Activated CD4-positive, alpha-beta memory T cell treated with anti-CD3 and anti-CD28 coated beads, Interleukin-2, amount 10 ng/mL, durations not matched to agents 7 days and 5 days (primary cell): ENCODE measurements around the gene CPSF6. TPM values are rescaled to one million over a fixed set of nuclear protein-coding genes. Genes with fewer than 3 reads are reported as not detected.

Experiments
- CTCF ChIA-PET: fragments of 350-600 bp; sonication (Branson Sonifier 250); formaldehyde crosslinking; loops from one replicate; lab custom pipeline; 2021; ENCODE audit warnings: antibody characterized with exemption, inconsistent platforms; lab: Charles Lee
- POLR2A ChIA-PET: fragments of 350-600 bp; sonication (Branson Sonifier 250); formaldehyde crosslinking; loops from one replicate; lab custom pipeline; 2021; ENCODE audit warnings: antibody characterized with exemption; lab: Charles Lee
- DNase-seq: peaks from one replicate; pipeline ENCODE4 v3.0.0-alpha.2; 2020
- H3K27ac Mint-ChIP-seq: one replicate; pipeline ENCODE4 v1.8.0; 2021; ENCODE audit warnings: mild to moderate bottlenecking, mixed read lengths
- H3K27me3 Mint-ChIP-seq: one replicate; pipeline ENCODE4 v1.8.0; 2021; ENCODE audit warnings: mixed read lengths
- H3K36me3 Mint-ChIP-seq: one replicate; pipeline ENCODE4 v1.8.0; 2021; ENCODE audit warnings: low read depth, mixed read lengths
- H3K4me1 Mint-ChIP-seq: one replicate; pipeline ENCODE4 v1.8.0; 2021; ENCODE audit warnings: mixed read lengths
- H3K4me3 Mint-ChIP-seq: one replicate; pipeline ENCODE4 v1.8.0; 2021; ENCODE audit warnings: mild to moderate bottlenecking, mixed read lengths
- H3K9me3 Mint-ChIP-seq: one replicate; pipeline ENCODE4 v1.8.0; 2021; ENCODE audit warnings: mixed read lengths
- total RNA-seq, 2 experiments: library from RNA; stranded (reverse); gene quantifications; one replicate each; pipeline ENCODE4 v1.2.3, GENCODE V29; 2021

The CPSF6 gene
- total RNA-seq, 2 experiments from 2014 or later = 89.9 to 91.6 TPM

DNA sequence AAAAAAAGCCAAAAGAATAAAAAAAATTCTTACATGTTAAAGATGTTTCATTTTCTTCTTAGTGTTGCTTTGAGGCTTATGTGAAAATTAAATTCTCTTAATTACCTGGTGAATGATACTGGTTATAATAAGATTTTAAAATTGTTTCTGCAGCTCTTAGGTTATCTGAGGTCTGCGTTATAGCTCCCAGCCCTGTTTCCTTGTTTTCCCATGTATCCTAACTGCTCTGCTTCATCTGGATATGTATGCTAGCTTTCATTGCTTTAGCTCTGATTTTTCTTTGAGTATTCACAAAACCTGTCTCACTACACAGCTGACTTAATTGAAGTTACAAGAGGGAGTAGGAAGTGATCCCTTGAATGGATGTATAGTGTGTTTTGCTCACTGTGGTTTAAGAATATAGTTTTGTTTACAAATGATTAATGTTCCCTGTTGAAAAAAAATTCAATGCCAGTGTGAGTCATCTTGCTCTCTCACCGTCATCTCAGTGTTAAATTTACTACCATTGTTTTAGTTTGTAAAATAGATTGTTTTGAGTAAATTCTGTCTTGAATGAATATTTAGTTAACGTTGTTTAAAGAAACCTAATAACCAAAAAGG lies 26.8 kb downstream of the CPSF6 start:
- peaks cover 54% of the 10 kb centered on the region for H3K36me3 Mint-ChIP-seq
- peak overlapping the region; percentile 22 for H3K27ac Mint-ChIP-seq
- no peak for DNase-seq
- no peaks in the 10 kb centered on the region for H3K9me3 Mint-ChIP-seq
- H3K4me3 Mint-ChIP-seq = no peak overlapping the region
- ChIA-PET CTCF (interaction anchor here (1.2 to 1.7 kb wide), 2 partner anchors 109 to 111 kb away, joined by 5 to 8 read pairs; no protein-coding TSS in a partner anchor), POLR2A (interaction anchor here (1.0 to 1.1 kb wide), 2 partner anchors 11 to 65 kb away, joined by 3 to 4 read pairs; no protein-coding TSS in a partner anchor)
- no peaks in the 10 kb centered on the region for H3K27me3 Mint-ChIP-seq
- H3K4me1 Mint-ChIP-seq = peaks cover 6% of the 10 kb centered on the region

DNA sequence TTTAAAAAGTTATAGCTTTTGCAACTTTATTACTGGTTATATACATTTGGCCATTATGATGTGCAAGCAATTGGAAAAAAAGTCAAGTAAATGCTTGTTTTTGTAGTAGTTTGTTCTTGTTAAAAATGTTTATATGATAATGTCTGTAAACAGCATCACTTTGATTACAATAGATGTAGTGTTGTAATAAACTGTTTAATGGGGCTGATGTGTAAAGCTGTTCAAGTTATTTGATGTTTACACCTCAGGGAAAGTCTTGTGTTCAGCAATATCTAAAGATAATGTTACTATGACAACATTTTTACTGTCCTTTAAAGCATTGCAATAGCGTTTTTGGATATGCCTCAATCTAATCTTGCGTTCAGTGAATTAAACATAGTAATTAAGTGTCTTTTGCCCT lies 30.4 kb downstream of the CPSF6 start:
- Mint-ChIP-seq H3K4me1 (peaks cover 14% of the 10 kb centered on the region), H3K36me3 (peaks cover 40% of the 10 kb centered on the region), H3K9me3 (no peaks in the 10 kb centered on the region), H3K4me3 (no peak overlapping the region), H3K27ac (no peak overlapping the region), H3K27me3 (no peaks in the 10 kb centered on the region)
- ChIA-PET POLR2A (no interaction called here), CTCF (no interaction called here)
- no peak for DNase-seq

DNA sequence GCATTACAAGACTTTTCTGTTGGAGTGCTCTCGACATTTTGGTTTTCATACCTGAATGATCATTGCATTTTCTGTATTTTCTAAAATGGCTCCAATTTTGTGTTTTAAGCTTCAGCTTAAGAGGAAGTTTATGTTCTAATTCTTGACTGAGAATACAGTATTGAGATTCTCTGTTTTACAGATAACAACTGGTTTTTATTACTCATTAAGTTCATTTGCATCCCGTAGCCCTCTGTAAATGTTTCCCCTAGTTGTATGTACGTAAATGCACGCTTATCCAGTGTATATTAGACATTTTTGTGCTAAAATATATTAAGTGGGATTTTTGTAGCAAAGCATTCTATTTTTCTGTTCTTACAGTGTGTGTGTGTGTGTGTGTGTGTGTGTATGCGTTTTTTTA lies 33.1 kb downstream of the CPSF6 start:
- Mint-ChIP-seq H3K36me3 (peaks cover 23% of the 10 kb centered on the region), H3K4me3 (no peak overlapping the region), H3K27me3 (no peaks in the 10 kb centered on the region), H3K9me3 (no peaks in the 10 kb centered on the region), H3K27ac (no peak overlapping the region), H3K4me1 (peaks cover 21% of the 10 kb centered on the region)
- ChIA-PET CTCF (interaction anchor here (0.6 kb wide), 1 partner anchor 117 kb away, joined by 3 read pairs; no protein-coding TSS in a partner anchor), POLR2A (no interaction called here)
- DNase-seq = no peak

GRCh38 chr12:69274861-69275260 lies 35.5 kb downstream of the CPSF6 start:
- H3K36me3 Mint-ChIP-seq = peaks cover 19% of the 10 kb centered on the region
- no peak overlapping the region for H3K4me3 Mint-ChIP-seq
- no peaks in the 10 kb centered on the region for H3K27me3 Mint-ChIP-seq
- H3K4me1 Mint-ChIP-seq = peaks cover 21% of the 10 kb centered on the region
- no peaks in the 10 kb centered on the region for H3K9me3 Mint-ChIP-seq
- CTCF ChIA-PET = interaction anchor here (1.3 to 2.2 kb wide), 3 partner anchors 16 to 120 kb away, joined by 4 to 8 read pairs (median 7); no protein-coding TSS in a partner anchor
- no peak for DNase-seq
- no peak overlapping the region for H3K27ac Mint-ChIP-seq
- POLR2A ChIA-PET = interaction anchor here (1.0 to 2.7 kb wide), 3 partner anchors 21 to 56 kb away, joined by 3 to 12 read pairs (median 4); no protein-coding TSS in a partner anchor

GRCh38 chr12:69275471-69275891 lies 36.1 kb downstream of the CPSF6 start:
- POLR2A ChIA-PET = interaction anchor here (1.0 to 2.7 kb wide), 3 partner anchors 21 to 55 kb away, joined by 3 to 12 read pairs (median 4); no protein-coding TSS in a partner anchor
- Mint-ChIP-seq H3K9me3 (no peaks in the 10 kb centered on the region), H3K36me3 (peaks cover 13% of the 10 kb centered on the region), H3K27me3 (no peaks in the 10 kb centered on the region), H3K27ac (peak overlapping the region; percentile 67), H3K4me3 (no peak overlapping the region), H3K4me1 (peaks cover 21% of the 10 kb centered on the region)
- CTCF ChIA-PET = interaction anchor here (0.6 to 2.2 kb wide), 4 partner anchors 16 to 316 kb away, joined by 3 to 8 read pairs (median 6); no protein-coding TSS in a partner anchor
- DNase-seq = no peak

GRCh38 chr12:69278814-69279782 lies 39.7 kb downstream of the CPSF6 start:
- H3K9me3 Mint-ChIP-seq = no peaks in the 10 kb centered on the region
- ChIA-PET POLR2A (interaction anchor here (1.0 to 1.7 kb wide), 5 partner anchors 27 to 191 kb away, joined by 3 to 6 read pairs (median 4); partner anchors contain the start of gene FRS2), CTCF (interaction anchor here (1.5 to 2.7 kb wide), 2 partner anchors 12 to 25 kb away, joined by 4 to 9 read pairs; no protein-coding TSS in a partner anchor)
- H3K27me3 Mint-ChIP-seq = peaks cover 12% of the 10 kb centered on the region
- DNase-seq = no peak
- no peak overlapping the region for H3K27ac Mint-ChIP-seq
- no peak overlapping the region for H3K4me3 Mint-ChIP-seq
- H3K36me3 Mint-ChIP-seq = no peaks in the 10 kb centered on the region
- H3K4me1 Mint-ChIP-seq = peaks cover 29% of the 10 kb centered on the region

- Mint-ChIP-seq H3K9me3 (no peaks in the 10 kb centered on the region), H3K36me3 (no peaks in the 10 kb centered on the region), H3K27ac (no peak overlapping the region), H3K27me3 (peaks cover 27% of the 10 kb centered on the region), H3K4me1 (peaks cover 13% of the 10 kb centered on the region), H3K4me3 (no peak overlapping the region)
- DNase-seq = peak; percentile 21
- ChIA-PET POLR2A (interaction anchor here (0.8 kb wide), 1 partner anchor 46 kb away, joined by 3 read pairs; no protein-coding TSS in a partner anchor), CTCF (interaction anchor here (1.6 kb wide), 1 partner anchor 130 kb away, joined by 6 read pairs; no protein-coding TSS in a partner anchor)
Observed at GRCh38 chr12:69284131-69284530, 44.8 kb downstream of the CPSF6 start.

GRCh38 chr12:69287556-69287955 lies 48.2 kb downstream of the CPSF6 start:
- POLR2A ChIA-PET = no interaction called here
- Mint-ChIP-seq H3K9me3 (no peaks in the 10 kb centered on the region), H3K36me3 (no peaks in the 10 kb centered on the region), H3K27ac (no peak overlapping the region), H3K4me1 (peaks cover 18% of the 10 kb centered on the region), H3K27me3 (peaks cover 45% of the 10 kb centered on the region), H3K4me3 (no peak overlapping the region)
- no peak for DNase-seq
- CTCF ChIA-PET = interaction anchor here (0.7 to 5.5 kb wide), 5 partner anchors 23 to 352 kb away, joined by 3 to 38 read pairs (median 3); no protein-coding TSS in a partner anchor

GRCh38 chr12:69290545-69291277 lies 51.3 kb downstream of the CPSF6 start:
- Mint-ChIP-seq H3K9me3 (no peaks in the 10 kb centered on the region), H3K4me1 (peaks cover 5% of the 10 kb centered on the region), H3K27ac (no peak overlapping the region), H3K36me3 (no peaks in the 10 kb centered on the region), H3K27me3 (peaks cover 41% of the 10 kb centered on the region), H3K4me3 (no peak overlapping the region)
- ChIA-PET POLR2A (interaction anchor here (0.7 kb wide), 2 partner anchors 40 to 294 kb away, joined by 3 to 5 read pairs; partner anchors contain the start of gene CCT2), CTCF (interaction anchor here (0.6 to 5.5 kb wide), 25 partner anchors 9 to 349 kb away, joined by 3 to 38 read pairs (median 4); no protein-coding TSS in a partner anchor)
- peak; percentile 83 for DNase-seq

GRCh38 chr12:69291278-69291593 lies 51.9 kb downstream of the CPSF6 start:
- Mint-ChIP-seq H3K36me3 (no peaks in the 10 kb centered on the region), H3K4me1 (peaks cover 5% of the 10 kb centered on the region), H3K4me3 (no peak overlapping the region), H3K9me3 (no peaks in the 10 kb centered on the region), H3K27ac (no peak overlapping the region), H3K27me3 (peaks cover 39% of the 10 kb centered on the region)
- POLR2A ChIA-PET = interaction anchor here (0.7 kb wide), 2 partner anchors 40 to 294 kb away, joined by 3 to 5 read pairs; partner anchors contain the start of gene CCT2
- no peak for DNase-seq
- CTCF ChIA-PET = interaction anchor here (0.7 to 5.5 kb wide), 24 partner anchors 8 to 349 kb away, joined by 3 to 38 read pairs (median 4); no protein-coding TSS in a partner anchor

DNA sequence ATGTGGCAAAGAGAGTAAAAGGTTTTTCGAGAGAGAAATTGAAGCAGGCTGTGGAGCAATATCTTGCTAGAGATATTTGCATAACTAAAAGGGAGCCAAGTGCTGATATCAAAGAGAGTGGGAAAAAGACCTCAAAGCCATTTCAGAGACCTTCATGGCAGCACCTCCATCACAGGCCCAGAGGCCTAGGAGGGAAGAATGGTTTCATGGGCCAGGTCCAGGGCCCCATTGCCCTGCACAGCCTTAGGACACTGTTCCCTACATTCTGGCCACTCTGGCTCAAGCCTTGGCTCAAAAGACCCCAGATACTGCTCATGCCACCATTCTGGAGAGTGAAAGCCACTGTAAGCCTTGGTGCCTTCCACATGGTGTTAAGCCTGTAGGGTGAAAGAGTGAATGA lies 58.8 kb downstream of the CPSF6 start:
- Mint-ChIP-seq H3K4me3 (no peak overlapping the region), H3K27ac (no peak overlapping the region), H3K4me1 (no peaks in the 10 kb centered on the region), H3K9me3 (peaks cover 2% of the 10 kb centered on the region), H3K36me3 (no peaks in the 10 kb centered on the region), H3K27me3 (peaks cover 18% of the 10 kb centered on the region)
- ChIA-PET CTCF (no interaction called here), POLR2A (no interaction called here)
- no peak for DNase-seq

- Mint-ChIP-seq H3K27ac (no peak overlapping the region), H3K4me3 (no peak overlapping the region), H3K27me3 (peaks cover 14% of the 10 kb centered on the region), H3K9me3 (peaks cover 2% of the 10 kb centered on the region), H3K36me3 (no peaks in the 10 kb centered on the region), H3K4me1 (no peaks in the 10 kb centered on the region)
- CTCF ChIA-PET = interaction anchor here (1.2 to 1.4 kb wide), 2 partner anchors 8 to 33 kb away, joined by 3 to 6 read pairs; no protein-coding TSS in a partner anchor
- POLR2A ChIA-PET = no interaction called here
- no peak for DNase-seq
Observed at GRCh38 chr12:69298947-69299346, 59.6 kb downstream of the CPSF6 start.
